Choroid plexus epithelial cell (primary cell): ENCODE results near the gene MLLT1.

ENCODE experiments used
- DNase-seq: peaks from one replicate; pipeline ENCODE4 v3.0.0-alpha.2; 2010; ENCODE audit warnings: low read depth
- H3K4me3 ChIP-seq: 2 replicates; pipeline ENCODE4 v1.5.1; 2011; ENCODE audit warnings: low read depth, mild to moderate bottlenecking, control low read depth, low read length, moderate library complexity
- CTCF ChIP-seq: conservative IDR thresholded peaks from 2 replicates; pipeline ENCODE4 v1.5.1; 2011; ENCODE audit warnings: low read depth, mild to moderate bottlenecking, control low read depth, inconsistent platforms, low read length, moderate library complexity

MLLT1 gene

GRCh38 chr19:6173190-6173589 lies 106.6 kb downstream of the MLLT1 start:
- no peak for TF ChIP-seq CTCF
- no peak for DNase-seq
- H3K4me3 ChIP-seq: no peak overlapping the region

GRCh38 chr19:6172074-6172863 lies 107.5 kb downstream of the MLLT1 start:
- no peak for TF ChIP-seq CTCF
- DNase-seq: no peak
- H3K4me3 ChIP-seq: no peak overlapping the region

GRCh38 chr19:6167115-6167514 lies 112.7 kb downstream of the MLLT1 start:
- DNase-seq: no peak
- no peak for TF ChIP-seq CTCF
- H3K4me3 ChIP-seq: no peak overlapping the region

GRCh38 chr19:6164906-6165531 lies 114.8 kb downstream of the MLLT1 start:
- H3K4me3 ChIP-seq: no peak overlapping the region
- TF ChIP-seq CTCF: no peak
- peak; percentile 6 for DNase-seq

GRCh38 chr19:6161271-6161850 lies 118.4 kb downstream of the MLLT1 start:
- no peak for TF ChIP-seq CTCF
- H3K4me3 ChIP-seq: no peak overlapping the region
- DNase-seq: no peak
